ENCODE results near the gene IQCN. TPM values are rescaled to one million over a fixed set of nuclear protein-coding genes. Genes with fewer than 3 reads are reported as not detected.
"Not testable (repeated sequence)": the region's sequence is repeated elsewhere in the genome, so short reads cannot be mapped to it uniquely, and the experiment has no call there.

Gene IQCN
- total and polyA plus RNA-seq, 12 donors = 0.17 to 7.8 (median 0.96) TPM

GRCh38 chr19:18218159-18218558 lies 56.1 kb downstream of the IQCN start:
- Histone ChIP-seq H3K27me3 (peaks cover 0 to 25% (median 20%) of the 10 kb centered on the region in 7 donors), H3K36me3 (no peaks in the 10 kb centered on the region), H3K4me1 (peaks cover 0 to 3% (median 0%) of the 10 kb centered on the region in 9 donors), H3K9me3 (no peaks in the 10 kb centered on the region), H3K4me3 (no peak overlapping the region), H3K27ac (no peak overlapping the region)
- DNase-seq (no peak), ATAC-seq (no peak)
- TF ChIP-seq, protein P1, sequence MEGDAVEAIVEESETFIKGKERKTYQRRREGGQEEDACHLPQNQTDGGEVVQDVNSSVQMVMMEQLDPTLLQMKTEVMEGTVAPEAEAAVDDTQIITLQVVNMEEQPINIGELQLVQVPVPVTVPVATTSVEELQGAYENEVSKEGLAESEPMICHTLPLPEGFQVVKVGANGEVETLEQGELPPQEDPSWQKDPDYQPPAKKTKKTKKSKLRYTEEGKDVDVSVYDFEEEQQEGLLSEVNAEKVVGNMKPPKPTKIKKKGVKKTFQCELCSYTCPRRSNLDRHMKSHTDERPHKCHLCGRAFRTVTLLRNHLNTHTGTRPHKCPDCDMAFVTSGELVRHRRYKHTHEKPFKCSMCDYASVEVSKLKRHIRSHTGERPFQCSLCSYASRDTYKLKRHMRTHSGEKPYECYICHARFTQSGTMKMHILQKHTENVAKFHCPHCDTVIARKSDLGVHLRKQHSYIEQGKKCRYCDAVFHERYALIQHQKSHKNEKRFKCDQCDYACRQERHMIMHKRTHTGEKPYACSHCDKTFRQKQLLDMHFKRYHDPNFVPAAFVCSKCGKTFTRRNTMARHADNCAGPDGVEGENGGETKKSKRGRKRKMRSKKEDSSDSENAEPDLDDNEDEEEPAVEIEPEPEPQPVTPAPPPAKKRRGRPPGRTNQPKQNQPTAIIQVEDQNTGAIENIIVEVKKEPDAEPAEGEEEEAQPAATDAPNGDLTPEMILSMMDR (IDR thresholded peaks at IDR 0.05) = no peak
- 88 to 89% methylated on average over 17 of the region's 17 CpGs for WGBS, 2 donors
- intact Hi-C loops (cut with DNase I) = no loop called here

DNA sequence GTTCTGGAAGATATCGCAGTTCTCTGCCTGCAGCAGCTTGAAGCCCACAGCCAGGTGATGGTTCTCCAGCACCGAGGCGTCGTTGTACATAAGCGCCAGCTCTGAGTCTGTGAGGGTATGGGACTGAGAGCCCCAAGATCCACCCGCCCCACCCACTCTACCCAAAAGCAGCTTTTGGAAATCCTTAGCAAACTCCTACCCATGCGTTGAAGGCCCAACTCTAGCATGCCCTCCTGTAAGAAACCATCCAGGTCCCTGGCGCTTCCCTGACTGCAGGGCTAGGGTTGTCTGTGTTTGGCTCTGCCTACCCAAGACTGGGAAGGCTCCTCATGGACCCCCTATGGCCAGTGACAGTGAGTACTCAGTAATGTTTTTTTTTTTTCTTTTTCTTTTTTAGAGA lies 57.5 kb downstream of the IQCN start:
- Histone ChIP-seq H3K27me3 (peaks cover 0 to 20% (median 15%) of the 10 kb centered on the region in 7 donors), H3K9me3 (no peaks in the 10 kb centered on the region), H3K36me3 (no peaks in the 10 kb centered on the region), H3K27ac (no peak overlapping the region), H3K4me1 (peaks cover 0 to 3% (median 0%) of the 10 kb centered on the region in 9 donors), H3K4me3 (no peak overlapping the region)
- WGBS, 2 donors = 94 to 96% methylated on average over 8 of the region's 8 CpGs
- DNase-seq = no peak
- intact Hi-C loops (cut with DNase I) = no loop called here
- TF ChIP-seq, protein P1 (IDR thresholded peaks at IDR 0.05) = no peak
- no peak for ATAC-seq

- 70 to 71% methylated on average over 7 of the region's 7 CpGs for WGBS, 2 donors
- peaks cover 0 to 11% (median 0%) of the 10 kb centered on the region in 7 donors for H3K27me3 ChIP-seq
- H3K9me3 ChIP-seq = no peaks in the 10 kb centered on the region
- no peak overlapping the region for H3K4me3 ChIP-seq
- no peaks in the 10 kb centered on the region for H3K4me1 ChIP-seq
- no peak overlapping the region for H3K27ac ChIP-seq
- DNase-seq (no peak), ATAC-seq (no peak)
- intact Hi-C loops (cut with DNase I) = loop anchor here in 4 of 10 donors (5.0 kb wide), 2 partner anchors 32 to 37 kb away; no protein-coding TSS in a partner anchor
- TF ChIP-seq, protein P1 (IDR thresholded peaks at IDR 0.05) = no peak
- no peaks in the 10 kb centered on the region for H3K36me3 ChIP-seq
Measured at GRCh38 chr19:18214779-18215433, 59.3 kb downstream of the IQCN start.

GRCh38 chr19:18211683-18212082 lies 62.6 kb downstream of the IQCN start:
- Histone ChIP-seq H3K27ac (no peak overlapping the region), H3K4me1 (peaks cover 0 to 8% (median 0%) of the 10 kb centered on the region in 9 donors), H3K9me3 (no peaks in the 10 kb centered on the region), H3K4me3 (no peak overlapping the region), H3K36me3 (no peaks in the 10 kb centered on the region), H3K27me3 (peaks cover 0 to 15% (median 5%) of the 10 kb centered on the region in 7 donors)
- DNase-seq (no peak), ATAC-seq (no peak)
- intact Hi-C loops (cut with DNase I) = loop anchor here in 4 of 10 donors (5.0 kb wide), 2 partner anchors 36 to 41 kb away; no protein-coding TSS in a partner anchor
- TF ChIP-seq, protein P1 (IDR thresholded peaks at IDR 0.05) = no peak
- 81 to 84% methylated on average over 14 of the region's 14 CpGs for WGBS, 2 donors

DNA sequence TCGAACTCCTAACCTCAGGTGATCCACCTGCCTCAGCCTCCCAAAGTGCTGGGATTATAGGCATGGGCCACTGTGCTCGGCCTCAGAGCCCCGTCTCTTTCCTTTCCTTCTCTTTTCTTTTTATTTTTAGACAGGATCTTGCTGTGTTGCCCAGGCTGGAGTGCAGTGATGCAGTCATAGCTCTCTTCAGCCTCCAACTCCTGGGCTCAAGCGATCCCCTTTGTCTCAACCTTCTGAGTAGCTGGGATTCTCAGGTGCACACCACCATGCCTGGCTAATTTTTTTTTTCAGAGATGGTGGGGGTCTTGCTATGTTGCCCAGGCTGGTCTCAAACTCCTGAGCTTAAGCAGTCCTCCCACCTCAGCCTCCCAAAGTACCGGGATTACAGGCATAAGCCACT lies 64.3 kb downstream of the IQCN start:
- not testable (repeated sequence) for H3K36me3 ChIP-seq, H3K27ac ChIP-seq, ATAC-seq, H3K9me3 ChIP-seq, H3K4me3 ChIP-seq, DNase-seq
- peaks cover 0 to 15% (median 5%) of the 10 kb centered on the region in 7 donors for H3K27me3 ChIP-seq
- H3K4me1 ChIP-seq = peaks cover 6 to 22% (median 10%) of the 10 kb centered on the region in 9 donors
- WGBS, 2 donors = 86 to 88% methylated on average over 5 of the region's 5 CpGs
- intact Hi-C loops (cut with DNase I) = loop anchor here (2.0 to 10.0 kb wide), 10 partner anchors 37 to 205 kb away; partner anchors contain the start of genes SSBP4 (in 3 of the 10), LSM4 (in 2 of the 10) and LRRC25 (in 1 of the 10)
